COLO668 (cell line): Measurements from ENCODE around the gene CHRND.

Experiments used
- DNase-seq: peaks from one replicate; lab custom pipeline; 2025; ENCODE audit not compliant: unreplicated experiment; lab: John Stamatoyannopoulos, UW

CHRND gene

DNA sequence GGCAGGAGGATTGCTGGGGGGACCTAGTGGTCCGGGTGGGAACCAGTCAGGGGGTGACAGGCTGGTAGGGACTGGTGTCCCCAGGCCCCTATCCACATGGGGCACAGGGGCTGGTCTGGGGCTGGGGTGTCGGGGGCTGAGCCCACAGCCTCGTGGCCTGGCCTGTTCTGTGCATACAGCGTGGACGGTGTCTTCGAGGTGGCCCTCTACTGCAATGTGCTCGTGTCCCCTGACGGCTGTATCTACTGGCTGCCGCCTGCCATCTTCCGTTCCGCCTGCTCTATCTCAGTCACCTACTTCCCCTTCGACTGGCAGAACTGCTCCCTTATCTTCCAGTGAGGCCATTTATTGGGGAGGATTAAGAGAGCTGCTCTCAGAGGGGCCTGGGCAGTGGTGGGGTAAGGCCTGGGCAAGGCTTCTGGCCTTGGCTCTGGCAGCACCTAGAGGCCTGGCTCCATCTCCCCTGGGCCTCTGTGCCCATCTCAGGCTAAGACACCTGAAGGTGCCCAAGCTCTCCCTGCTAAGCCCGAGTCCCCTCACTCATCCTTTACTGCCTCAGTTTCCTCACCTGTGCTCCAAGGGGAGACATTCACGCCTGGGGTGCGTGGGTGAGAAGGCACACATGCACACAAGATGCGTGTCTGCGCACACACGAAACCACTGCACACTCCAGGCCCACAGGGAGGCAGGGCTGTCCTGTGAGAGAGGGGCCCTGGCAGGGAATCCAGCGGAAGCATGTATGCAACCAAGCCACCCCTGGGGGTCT lies 15.4 kb downstream of the CHRND start:
- DNase-seq, result no peak

GRCh38 chr2:232541961-232542714 lies 16.2 kb downstream of the CHRND start:
- DNase-seq, result no peak

DNA sequence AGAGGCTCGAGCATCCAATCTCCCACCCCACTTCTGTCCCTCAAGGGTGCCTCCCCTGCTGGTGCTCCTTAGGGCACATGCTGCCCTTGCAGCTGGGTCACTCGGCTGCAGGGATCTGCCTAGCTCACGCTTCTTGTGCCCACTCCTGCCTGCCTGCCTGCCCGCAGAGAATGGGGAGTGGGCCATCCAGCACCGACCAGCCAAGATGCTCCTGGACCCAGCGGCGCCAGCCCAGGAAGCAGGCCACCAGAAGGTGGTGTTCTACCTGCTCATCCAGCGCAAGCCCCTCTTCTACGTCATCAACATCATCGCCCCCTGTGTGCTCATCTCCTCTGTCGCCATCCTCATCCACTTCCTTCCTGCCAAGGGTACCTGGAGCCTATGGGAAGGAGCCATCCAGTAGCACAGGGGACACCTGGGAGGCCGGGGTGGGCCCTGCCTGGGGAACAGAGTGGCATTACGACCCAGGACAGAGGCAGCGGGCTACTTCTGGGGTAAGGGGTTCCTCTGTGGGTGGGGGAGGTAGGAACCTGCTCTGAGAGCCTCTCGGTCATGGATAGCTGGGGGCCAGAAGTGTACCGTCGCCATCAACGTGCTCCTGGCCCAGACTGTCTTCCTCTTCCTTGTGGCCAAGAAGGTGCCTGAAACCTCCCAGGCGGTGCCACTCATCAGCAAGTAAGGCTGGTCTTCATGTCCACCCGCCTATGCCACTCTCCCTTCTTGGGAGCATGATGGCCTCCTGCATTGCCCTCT lies 16.9 kb downstream of the CHRND start:
- no peak for DNase-seq

GRCh38 chr2:232543491-232543890 lies 17.5 kb downstream of the CHRND start:
- no peak for DNase-seq

DNA sequence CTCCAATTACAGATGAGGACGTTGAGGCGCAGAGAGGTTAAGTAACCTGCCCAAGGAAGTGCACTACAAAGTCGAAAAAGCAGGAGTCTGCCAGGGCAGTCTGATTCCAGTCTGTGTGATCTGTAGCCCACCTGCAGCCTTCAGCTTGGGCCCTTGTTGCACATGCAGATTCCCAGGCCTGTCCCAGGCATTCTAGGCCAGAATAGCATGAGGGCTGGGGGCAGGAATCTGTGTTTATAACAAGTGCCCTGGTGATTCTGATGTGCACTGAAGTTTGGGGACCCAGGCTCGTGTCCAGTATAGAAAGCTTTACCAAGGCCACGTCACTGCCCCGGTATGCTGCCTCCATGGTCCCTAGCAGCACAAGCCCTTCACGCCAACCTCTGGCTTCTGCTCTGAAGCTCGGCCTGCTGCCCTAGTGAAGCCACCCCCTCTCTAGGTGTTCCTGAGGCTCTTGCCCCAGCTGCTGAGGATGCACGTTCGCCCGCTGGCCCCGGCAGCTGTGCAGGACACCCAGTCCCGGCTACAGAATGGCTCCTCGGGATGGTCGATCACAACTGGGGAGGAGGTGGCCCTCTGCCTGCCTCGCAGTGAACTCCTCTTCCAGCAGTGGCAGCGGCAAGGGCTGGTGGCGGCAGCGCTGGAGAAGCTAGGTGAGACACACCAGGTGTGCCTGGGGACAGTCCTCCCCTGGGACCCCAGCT lies 18.1 kb downstream of the CHRND start:
- no peak for DNase-seq

DNA sequence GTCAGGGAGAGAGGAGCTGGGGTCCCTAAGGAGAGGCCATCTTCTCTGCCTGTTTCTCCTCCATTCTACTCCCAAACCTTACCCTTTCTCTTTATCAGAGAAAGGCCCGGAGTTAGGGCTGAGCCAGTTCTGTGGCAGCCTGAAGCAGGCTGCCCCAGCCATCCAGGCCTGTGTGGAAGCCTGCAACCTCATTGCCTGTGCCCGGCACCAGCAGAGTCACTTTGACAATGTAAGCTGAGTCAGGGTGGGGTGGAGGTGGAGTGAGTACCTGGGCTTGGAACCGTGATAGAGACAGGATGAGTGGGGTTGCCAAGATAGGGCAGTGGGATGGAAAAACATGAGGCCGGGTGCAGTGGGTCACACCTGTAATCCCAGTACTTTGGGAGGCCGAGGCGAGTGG lies 18.7 kb downstream of the CHRND start:
- DNase-seq, result no peak

DNA sequence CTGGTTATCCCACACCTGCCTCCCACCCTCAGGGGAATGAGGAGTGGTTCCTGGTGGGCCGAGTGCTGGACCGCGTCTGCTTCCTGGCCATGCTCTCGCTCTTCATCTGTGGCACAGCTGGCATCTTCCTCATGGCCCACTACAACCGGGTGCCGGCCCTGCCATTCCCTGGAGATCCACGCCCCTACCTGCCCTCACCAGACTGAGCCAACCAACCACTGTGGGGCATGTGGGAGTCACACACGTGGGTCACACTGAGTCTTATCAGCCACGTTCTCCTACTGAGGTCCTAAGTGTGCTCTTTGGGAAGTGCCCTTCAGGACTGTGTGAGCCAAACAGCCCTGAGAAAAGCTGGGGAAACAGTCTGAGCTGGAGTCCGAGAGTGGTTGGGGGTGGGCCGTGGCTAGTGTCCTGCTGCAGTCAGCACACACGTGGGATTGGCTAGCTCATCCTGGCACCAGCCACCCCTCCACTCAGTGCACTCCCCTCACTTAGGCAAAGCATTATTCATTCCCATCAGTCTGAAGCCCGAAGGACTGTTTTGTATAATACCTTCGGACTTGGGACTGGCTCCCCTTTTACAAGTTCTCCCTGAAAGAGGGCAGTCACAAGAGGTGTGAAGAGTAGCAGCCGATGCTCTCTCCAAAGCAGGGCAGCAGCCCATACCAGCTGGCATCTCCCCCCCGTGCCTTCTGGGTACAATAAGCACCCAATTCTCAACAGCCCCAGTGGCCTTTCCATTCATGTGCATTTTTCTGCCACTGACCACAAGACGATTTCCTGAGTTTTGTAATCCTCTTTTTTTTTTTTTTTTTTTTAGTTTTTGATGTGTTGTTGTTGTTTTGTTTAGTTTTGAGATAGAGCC lies 19.8 kb downstream of the CHRND start:
- no peak for DNase-seq

- DNase-seq, result no peak
Measured at GRCh38 chr2:232547991-232548390, 22.0 kb downstream of the CHRND start.

DNA sequence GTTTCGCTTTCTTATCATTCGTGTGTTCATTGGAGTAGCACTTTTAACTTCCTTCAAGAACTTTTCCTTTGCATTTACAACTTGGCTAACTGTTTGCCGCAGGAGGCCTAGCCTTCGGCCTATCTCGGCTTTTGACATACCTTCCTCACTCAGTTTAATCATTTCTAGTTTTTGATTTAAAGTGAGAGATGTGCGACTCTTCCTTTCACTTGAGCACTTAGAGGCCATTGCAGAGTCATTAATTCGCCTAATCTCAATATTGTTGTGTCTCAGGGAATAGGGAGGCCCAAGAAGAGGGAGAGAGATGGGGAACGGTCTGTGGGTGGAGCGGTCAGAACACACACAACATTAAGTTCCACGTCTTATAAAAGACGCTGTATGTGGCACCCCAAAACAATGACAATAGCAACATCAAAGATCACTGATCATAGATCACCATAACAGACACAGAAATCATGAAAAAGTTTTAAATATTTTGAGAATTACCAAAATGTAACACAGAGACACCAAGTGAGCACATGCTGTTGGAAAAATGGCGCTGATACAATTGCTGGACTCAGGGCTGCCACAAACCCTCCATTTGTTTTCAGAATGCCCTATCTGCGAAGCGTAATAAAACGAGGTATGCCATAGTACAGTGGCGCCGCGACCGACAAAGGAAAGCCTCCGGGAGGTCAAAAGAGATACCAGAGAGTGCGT lies 23.8 kb downstream of the CHRND start:
- DNase-seq, result no peak

- DNase-seq, result peak; percentile 94
Measured at GRCh38 chr2:232550354-232551249, 24.6 kb downstream of the CHRND start, which contains the start of the genes EIF4E2 and TIGD1. EIF4E2 (plus strand) TSS chr2:232550689; CDS start chr2:232550725, 36 bp downstream. TIGD1 (minus strand) TSS chr2:232550557; CDS start chr2:232549882, 675 bp downstream.

- no peak for DNase-seq
Measured at GRCh38 chr2:232551250-232551638, 25.3 kb downstream of the CHRND start.

DNA sequence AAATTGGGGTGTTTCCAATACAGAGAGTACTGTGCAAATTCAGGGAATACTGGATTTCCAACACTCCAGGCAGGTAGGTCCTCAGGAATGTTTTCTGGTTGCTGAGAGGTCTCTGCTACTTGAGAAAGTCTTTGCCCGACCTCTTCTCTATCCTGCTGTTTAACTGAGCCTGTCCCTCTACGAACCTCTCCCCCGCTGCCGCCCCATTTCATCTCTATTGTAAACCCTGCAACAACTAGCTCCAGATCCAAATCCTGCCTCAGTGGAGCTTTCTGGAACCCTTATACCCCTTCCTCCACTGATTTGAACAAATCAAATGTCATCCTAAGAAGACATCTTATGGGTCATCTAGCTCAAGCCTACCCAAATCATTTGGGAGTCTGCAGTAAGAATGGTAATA lies 25.8 kb downstream of the CHRND start:
- DNase-seq, result no peak

- DNase-seq, result no peak
Measured at GRCh38 chr2:232556426-232556825, 30.5 kb downstream of the CHRND start.

DNA sequence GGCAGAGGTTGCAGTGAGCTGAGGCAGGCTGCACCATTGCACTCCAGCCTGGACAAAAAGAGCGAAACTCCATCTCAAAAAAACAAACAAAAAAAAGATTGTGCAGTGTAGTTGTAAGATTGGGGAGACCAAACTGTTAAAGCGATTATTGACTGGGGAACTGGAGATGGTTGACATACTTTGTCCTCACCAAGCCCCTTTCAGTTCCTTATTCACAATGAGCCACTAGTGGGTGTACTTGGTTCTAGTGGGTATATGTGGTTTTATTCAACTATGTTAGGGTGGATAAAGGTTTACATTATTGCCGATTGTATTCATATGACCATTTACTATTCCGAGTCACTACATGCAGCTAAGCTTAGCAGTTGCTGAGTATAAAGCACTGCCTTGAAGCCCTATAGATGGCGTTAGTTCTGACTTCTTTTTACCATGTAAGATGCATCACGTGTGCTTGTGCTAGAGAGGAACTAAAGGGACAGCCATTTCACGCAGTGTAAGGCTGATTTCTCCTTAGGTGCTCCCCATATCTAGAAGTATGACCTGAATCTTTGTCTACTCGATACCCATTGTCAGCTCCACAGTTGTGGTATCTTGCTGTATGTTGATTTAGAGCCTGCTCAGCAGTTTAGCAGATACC lies 36.7 kb downstream of the CHRND start:
- no peak for DNase-seq

GRCh38 chr2:232563580-232563979 lies 37.6 kb downstream of the CHRND start:
- no peak for DNase-seq

DNA sequence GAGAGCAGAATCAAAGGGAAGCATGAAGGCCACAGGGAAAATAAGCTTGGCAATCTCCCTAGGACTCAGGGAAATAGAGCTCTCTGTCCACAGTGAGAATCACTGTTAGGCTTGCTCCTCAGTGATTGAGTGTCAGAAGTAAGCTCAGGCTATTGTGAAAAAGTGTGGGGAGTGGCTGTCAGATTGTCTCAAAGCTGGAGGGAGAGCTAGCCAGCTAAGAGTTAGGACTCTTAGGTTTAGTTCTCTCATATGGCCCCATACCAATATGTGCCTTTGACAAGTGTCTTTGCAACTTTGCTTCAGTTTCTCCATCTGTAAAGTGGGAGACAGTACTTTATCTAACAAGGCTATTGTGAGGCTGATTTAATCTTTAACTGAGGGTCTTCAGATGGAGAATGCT lies 41.8 kb downstream of the CHRND start:
- no peak for DNase-seq

DNA sequence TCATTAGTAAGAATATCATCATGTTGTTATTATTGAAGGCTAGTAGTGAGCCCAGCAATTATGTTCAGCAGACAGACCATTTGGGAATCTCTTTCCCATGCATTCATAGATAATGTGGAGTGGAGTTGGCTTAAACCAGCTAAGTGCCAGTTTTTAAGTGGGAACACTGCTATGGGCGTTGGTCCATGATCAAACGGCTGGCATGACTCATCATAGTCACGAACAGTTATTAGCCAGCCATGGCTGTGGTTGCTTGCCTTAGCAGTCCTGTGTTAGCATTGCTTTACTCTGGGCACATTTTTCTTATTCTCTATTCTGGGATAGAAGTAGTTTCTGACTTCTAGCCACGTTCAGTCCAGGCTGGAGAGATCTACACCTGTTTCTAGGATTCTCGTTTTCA lies 42.2 kb downstream of the CHRND start:
- no peak for DNase-seq

DNA sequence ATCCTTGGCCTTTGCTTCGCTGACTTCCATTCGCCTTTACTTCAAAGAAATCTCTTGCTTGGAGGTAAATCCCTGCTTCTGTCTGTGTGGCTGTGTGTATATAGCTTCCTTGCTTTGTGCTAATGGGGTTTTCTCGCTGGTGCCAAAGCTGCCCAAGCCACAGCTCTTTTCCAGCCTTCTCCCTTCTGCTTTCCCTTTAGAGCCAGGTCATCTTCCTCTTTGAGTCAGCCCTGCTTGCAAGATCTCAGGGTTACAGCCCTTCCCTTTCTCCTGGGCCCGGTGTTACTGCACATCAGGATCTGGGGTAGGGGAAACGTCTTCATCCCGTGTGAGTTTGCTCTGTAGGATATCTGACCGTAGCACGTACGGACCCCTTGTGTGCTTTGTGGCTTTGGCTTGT lies 43.6 kb downstream of the CHRND start:
- DNase-seq, result no peak
